HG03196 (cell line): ENCODE measurements around the gene SLITRK2.

Source experiments
- ATAC-seq: cut with Tn5 transposase; IDR thresholded peaks from one replicate; pipeline ENCODE4 v1.9.1; 2021; ENCODE audit not compliant: unreplicated experiment

SLITRK2 gene

GRCh38 chrX:145817331-145818185 lies at the start of gene SLITRK2:
SLITRK2 (plus strand) TSS chrX:145817829; CDS start chrX:145822426, 4,597 bp downstream.
- no peak for ATAC-seq

GRCh38 chrX:145773006-145773405 lies 44.6 kb upstream of the SLITRK2 start:
- no peak for ATAC-seq

- no peak for ATAC-seq
Measured at GRCh38 chrX:145792281-145792680, 25.3 kb upstream of the SLITRK2 start.

- no peak for ATAC-seq
Measured at GRCh38 chrX:145803508-145803907, 14.1 kb upstream of the SLITRK2 start.

GRCh38 chrX:145813081-145813480 lies 4.5 kb upstream of the SLITRK2 start:
- ATAC-seq: no peak

GRCh38 chrX:145816601-145817315 lies 871 bp upstream of the SLITRK2 start:
- no peak for ATAC-seq

GRCh38 chrX:145818186-145819113 lies 821 bp downstream of the SLITRK2 start:
- no peak for ATAC-seq

- ATAC-seq: no peak
Measured at GRCh38 chrX:145820825-145821224, 3.2 kb downstream of the SLITRK2 start.

GRCh38 chrX:145821291-145821897 lies 3.8 kb downstream of the SLITRK2 start:
- ATAC-seq: no peak

- ATAC-seq: no peak
Measured at GRCh38 chrX:145821898-145822571, 4.4 kb downstream of the SLITRK2 start.

- ATAC-seq: no peak
Measured at GRCh38 chrX:145823132-145823531, 5.5 kb downstream of the SLITRK2 start.

- no peak for ATAC-seq
Measured at GRCh38 chrX:145825896-145826295, 8.3 kb downstream of the SLITRK2 start.

- ATAC-seq: no peak
Measured at GRCh38 chrX:145826466-145826865, 8.8 kb downstream of the SLITRK2 start.

- no peak for ATAC-seq
Measured at GRCh38 chrX:145832796-145833195, 15.2 kb downstream of the SLITRK2 start.

- ATAC-seq: no peak
Measured at GRCh38 chrX:145840531-145840930, 22.9 kb downstream of the SLITRK2 start.

- no peak for ATAC-seq
Measured at GRCh38 chrX:145843146-145843904, 25.7 kb downstream of the SLITRK2 start.

- ATAC-seq: no peak
Measured at GRCh38 chrX:145844886-145845285, 27.3 kb downstream of the SLITRK2 start.

GRCh38 chrX:145848448-145848847 lies 30.8 kb downstream of the SLITRK2 start:
- ATAC-seq: no peak

- ATAC-seq: no peak
Measured at GRCh38 chrX:145848857-145849256, 31.2 kb downstream of the SLITRK2 start.
